ENCODE data around the gene JMJD6.
"Not testable (repeated sequence)": the region's sequence is repeated elsewhere in the genome, so short reads cannot be mapped to it uniquely, and the experiment has no call there.

The JMJD6 gene

GRCh38 chr17:76726231-76726775 is at the start of gene JMJD6:
JMJD6 (minus strand) TSS chr17:76726606; CDS start chr17:76726475, 131 bp downstream.
- DNase-seq (ENCODE audit: low read depth in 2 of 2): peak; percentile 88 to 90

DNA sequence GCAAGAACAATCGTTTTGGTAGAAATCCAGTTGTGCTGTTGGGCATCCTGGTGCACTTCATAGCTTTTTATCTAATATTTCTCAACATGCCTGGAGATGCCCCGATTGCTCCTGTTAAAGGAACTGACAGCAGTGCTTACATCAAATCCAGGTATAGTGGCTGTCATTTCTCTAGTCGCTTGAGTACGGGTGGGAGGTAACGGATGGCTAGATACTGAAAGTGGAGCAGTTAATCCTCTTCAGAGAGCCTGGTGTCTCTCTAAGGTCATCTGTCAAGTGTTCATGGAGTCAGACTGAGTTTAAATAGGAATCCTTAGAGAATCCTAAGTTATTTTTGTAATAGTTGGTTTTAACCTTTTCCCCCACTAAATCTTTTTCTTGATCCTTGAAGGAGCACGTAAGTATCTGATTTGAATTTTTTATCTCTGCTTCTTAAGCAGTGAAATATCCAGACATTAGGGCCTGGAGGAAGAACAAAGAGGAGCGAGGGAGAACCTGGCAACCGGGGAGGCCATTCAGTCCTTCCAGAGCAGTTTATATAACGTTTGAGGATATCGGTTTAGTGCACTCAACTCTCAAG is 48.7 kb upstream of the JMJD6 start:
- no peak for DNase-seq (ENCODE audit: low read depth in 2 of 2)

- DNase-seq (ENCODE audit: low read depth in 2 of 2): peak; percentile 22 to 36
These were observed 46.6 kb upstream of the JMJD6 start for GRCh38 chr17:76772842-76773525.

GRCh38 chr17:76758570-76758969 is 32.2 kb upstream of the JMJD6 start:
- DNase-seq (ENCODE audit: low read depth in 2 of 2): no peak

DNA sequence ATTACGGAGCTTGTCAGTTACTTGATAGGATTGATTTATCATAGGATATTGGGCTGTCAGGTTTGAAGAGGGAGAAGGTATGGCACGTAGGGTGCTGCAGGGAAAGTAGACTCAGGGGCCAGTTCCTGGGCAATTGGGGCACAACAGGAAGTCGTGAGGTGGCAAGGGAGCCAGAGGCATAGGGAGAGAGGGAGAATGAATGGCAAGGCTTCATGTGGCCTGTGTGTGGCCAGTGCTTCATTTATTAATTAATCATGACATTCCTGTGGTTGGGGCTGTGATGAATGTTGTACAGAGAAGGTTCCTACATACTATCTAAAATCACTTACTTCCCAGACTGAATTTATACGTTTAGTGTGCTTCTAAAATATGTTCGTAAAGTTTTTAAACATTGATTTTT is 30.9 kb upstream of the JMJD6 start:
- no peak for DNase-seq (ENCODE audit: low read depth in 2 of 2)

DNA sequence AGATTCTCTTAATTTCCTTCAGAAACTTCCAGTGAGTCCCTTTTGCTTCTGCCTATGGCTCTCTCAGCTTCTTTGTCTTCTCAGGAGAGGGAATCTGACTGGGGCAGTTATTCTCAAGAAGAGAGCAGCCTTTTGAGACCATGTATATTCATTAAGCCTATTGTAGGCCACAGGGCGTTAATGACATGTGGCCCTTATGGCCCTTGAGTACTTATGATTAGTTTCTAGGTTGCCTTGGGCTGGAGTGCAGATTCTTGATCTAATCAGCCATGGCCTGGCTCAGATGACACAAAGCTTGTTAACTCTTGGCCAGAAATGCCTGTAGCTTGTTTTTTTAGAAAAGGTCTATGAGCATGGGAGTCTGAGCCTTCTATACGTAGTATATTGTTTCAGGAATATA is 28.9 kb upstream of the JMJD6 start:
- DNase-seq (ENCODE audit: low read depth in 2 of 2): no peak

DNA sequence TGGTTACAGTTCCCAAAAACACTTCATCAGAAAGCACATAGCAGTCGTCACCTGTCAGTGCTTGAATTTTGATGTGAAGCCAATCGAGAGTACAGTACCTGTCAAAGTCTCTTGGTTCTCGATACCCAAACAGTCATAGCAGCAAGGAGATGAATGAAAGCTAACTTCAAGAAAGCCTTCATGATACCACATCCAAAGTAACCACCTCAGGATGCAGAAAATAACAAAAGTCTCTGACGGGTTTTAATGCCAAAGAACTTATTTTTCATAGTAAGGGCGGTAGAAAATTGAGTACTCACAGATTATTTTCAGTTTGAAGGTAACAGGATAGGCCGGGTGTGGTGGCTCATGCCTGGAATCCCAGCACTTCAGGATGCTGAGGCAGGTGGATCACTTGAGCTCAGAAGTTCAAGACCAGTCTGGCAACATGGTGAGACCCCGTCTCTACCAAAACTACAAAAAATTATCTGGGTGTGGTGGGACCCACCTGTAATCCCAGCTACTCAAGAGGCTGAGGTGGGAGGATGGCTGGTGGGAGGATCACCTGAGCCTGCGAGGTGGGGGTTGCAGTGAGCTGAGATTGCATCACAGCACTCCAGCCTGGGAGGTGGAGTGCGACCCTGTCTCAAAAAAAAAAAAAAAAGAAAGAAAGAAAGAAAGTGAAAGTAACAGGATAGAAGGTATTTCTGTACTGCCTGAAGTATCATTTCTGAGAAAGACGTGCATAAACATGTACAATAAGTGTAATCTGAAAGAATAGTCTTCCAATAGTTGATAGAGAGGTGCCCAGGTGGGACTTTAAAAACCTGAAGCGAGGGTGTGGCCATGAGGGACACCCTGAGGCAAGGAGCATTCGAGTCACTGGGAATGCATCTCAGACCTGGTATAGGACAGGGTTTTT is 26.9 kb upstream of the JMJD6 start:
- DNase-seq (ENCODE audit: low read depth in 2 of 2): no peak

- no peak for DNase-seq (ENCODE audit: low read depth in 2 of 2)
These were observed 25.6 kb upstream of the JMJD6 start for GRCh38 chr17:76752006-76752405.

DNA sequence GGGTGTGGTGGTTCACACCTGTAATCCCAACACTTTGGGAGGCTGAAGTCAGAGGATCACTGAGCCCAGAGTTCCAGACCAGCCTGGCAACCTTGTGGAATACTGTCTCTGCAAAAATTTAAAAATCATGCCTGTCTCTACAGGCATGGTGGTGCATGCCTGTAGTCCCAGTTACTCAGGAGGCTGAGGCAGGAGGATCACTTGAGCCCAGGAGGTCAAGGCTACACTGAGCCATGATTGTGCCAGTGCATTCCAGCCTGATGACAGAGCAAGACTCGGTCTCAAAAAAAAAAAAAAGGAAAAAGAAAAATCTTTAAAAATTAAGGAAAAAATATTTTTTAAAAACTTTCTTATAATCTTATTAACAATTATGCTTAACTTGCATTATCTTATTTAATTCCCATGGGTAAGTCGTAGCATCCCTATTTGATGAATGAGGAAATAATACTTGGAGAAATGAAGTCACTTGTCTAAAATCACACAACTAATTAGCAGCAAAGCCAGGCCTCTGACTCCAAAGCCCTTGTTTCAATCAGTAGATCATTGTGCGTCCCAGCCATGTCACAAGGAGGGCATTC is 25.1 kb upstream of the JMJD6 start:
- no peak for DNase-seq (ENCODE audit: low read depth in 2 of 2)

DNA sequence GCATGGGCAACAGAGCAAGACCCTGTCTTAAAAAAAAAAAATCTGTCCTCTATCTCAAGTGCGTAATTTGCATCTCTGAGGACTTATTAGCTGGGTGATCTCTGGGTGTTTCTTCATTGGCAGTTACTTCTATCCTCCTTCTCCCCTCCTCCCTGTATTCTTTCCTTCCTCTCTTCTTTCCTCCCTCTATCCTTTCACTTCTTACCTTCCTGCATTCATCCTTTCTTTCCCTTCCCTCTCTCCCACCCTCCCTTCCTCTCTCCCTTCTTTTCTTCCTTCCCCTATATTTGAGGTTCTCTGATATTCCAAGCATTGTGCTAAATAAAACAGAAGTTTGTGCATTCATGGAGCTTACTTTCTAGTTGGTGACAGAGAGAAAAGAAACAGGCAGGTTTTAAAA is 22.3 kb upstream of the JMJD6 start:
- no peak for DNase-seq (ENCODE audit: low read depth in 2 of 2)

DNA sequence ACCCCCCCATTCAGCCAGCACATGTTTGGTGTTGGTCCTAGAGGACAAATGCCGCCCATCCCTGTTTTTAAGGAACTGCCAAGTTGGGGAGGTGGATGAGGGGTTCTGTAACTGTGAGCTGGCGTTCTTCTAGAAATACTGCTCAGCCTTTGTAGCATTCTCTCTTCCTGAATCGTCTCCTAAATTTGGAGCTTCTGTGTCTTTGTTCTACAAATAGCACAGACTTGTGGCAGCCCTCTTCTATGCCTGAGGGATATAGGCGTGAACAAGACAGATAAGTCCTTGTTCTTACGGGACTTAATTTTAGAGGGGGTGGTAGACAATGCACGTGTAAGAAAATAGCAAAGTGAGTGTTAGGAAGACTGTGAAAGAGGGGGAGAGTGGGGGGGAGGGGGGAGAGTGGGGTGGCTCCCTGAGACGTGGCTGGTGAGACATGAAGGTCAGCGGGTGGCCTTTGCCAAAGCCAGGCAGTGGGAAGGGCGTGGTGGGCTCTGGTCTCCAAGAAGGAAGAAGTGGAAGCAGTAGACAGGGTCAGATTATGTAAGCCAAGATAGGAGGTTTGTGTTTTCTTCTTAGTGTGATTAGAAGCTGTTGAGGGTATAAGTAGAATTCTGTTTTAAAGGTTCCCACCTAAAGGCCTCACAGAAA is 21.4 kb upstream of the JMJD6 start:
- no peak for DNase-seq (ENCODE audit: low read depth in 2 of 2)

- DNase-seq (ENCODE audit: low read depth in 2 of 2): not testable (repeated sequence)
These were observed 19.4 kb upstream of the JMJD6 start for GRCh38 chr17:76745785-76746184.

GRCh38 chr17:76744747-76745146 is 18.3 kb upstream of the JMJD6 start:
- DNase-seq (ENCODE audit: low read depth in 2 of 2): no peak

DNA sequence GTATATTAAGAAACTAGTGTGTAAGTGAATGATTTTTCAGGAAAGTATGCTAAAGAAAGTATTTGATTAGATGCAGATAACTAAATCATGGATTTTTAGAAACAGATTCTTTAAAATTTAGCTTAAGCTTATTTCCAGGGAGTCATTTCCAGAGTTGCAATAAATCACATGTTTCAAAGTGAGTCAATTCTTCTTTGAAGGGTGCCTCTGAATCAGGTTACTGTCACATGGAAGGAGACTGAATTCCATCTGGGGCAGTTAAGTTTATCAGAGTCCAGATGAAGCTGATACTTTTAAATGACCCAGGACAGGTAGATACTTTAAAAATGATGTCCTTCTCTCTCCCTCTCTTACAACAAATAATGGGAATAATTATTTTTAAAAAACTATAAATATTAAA is 16.6 kb upstream of the JMJD6 start:
- DNase-seq (ENCODE audit: low read depth in 2 of 2): no peak

DNA sequence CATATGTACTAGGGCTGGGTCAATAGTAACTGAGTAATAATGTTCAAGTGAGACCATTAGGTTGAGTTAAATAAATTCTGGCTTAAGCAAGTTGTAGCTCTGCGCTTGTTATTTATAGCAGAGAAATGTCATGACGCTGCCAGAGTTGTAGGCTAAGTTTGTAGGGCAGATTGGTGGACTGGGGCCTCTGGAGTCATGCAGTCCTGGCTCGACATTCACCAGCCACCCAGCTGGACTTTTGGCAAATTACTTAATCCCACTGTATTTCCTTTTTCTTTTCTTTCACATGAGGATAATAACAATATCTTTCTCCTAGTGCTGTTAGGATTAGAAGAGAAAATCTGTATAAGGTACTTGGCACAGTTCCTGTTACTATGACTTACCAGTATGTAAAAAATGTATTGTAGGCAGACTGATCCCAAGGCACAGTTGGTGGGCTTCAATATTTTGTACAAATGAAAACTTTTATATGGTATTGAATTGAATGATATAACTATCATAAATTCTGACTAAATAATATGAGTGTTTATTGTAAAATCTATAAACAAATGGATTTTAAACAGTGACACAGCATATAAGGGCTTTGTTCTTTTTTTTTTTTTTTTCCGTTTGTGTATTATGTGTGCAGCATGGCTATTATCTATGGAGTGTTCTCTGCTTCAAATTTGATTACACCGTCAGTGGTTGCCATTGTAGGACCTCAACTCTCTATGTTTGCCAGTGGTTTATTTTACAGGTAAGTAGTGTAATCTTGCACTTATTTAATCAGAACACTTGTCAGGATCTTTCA is 14.1 kb upstream of the JMJD6 start:
- DNase-seq (ENCODE audit: low read depth in 2 of 2): no peak

- DNase-seq (ENCODE audit: low read depth in 2 of 2): not testable (repeated sequence)
These were observed 13.2 kb upstream of the JMJD6 start for GRCh38 chr17:76739568-76740115.

DNA sequence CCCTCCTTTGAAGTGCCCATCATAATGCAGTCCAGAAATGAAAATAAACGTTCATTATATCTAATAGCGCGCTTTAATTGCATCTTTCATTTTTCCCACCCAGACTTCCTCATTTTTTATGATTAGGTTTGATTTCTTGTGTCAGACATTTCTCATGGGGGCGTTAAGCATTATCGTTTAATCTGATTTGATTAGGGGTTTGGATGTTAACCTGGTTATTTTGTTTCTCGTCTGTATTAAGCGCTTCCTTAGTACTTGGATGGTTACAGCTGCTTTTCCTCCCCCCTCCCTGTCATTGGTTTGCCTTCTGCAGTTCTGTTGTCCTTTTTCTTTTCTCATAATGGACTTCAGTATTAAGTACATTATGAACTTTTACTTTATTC is 12.1 kb upstream of the JMJD6 start:
- no peak for DNase-seq (ENCODE audit: low read depth in 2 of 2)

GRCh38 chr17:76737676-76738467 is 11.5 kb upstream of the JMJD6 start, which contains the start of gene MFSD11:
MFSD11 (plus strand) TSS chr17:76738119; CDS start chr17:76738353, 234 bp downstream.
- DNase-seq (ENCODE audit: low read depth in 2 of 2): peak; percentile 88 to 91

GRCh38 chr17:76737082-76737675 is 10.8 kb upstream of the JMJD6 start, which contains the start of gene SRSF2:
SRSF2 (minus strand) TSS chr17:76737331; CDS start chr17:76737160, 171 bp downstream.
- peak; percentile 97 for DNase-seq (ENCODE audit: low read depth in 2 of 2)
